Anterior cingulate cortex (tissue), 58 donors: ENCODE data around the gene PRPH.

Experiments
- DNase-seq, 58 donors: peaks; one replicate each; lab custom pipeline; 2025; lab: John Stamatoyannopoulos, UW

PRPH gene

DNA sequence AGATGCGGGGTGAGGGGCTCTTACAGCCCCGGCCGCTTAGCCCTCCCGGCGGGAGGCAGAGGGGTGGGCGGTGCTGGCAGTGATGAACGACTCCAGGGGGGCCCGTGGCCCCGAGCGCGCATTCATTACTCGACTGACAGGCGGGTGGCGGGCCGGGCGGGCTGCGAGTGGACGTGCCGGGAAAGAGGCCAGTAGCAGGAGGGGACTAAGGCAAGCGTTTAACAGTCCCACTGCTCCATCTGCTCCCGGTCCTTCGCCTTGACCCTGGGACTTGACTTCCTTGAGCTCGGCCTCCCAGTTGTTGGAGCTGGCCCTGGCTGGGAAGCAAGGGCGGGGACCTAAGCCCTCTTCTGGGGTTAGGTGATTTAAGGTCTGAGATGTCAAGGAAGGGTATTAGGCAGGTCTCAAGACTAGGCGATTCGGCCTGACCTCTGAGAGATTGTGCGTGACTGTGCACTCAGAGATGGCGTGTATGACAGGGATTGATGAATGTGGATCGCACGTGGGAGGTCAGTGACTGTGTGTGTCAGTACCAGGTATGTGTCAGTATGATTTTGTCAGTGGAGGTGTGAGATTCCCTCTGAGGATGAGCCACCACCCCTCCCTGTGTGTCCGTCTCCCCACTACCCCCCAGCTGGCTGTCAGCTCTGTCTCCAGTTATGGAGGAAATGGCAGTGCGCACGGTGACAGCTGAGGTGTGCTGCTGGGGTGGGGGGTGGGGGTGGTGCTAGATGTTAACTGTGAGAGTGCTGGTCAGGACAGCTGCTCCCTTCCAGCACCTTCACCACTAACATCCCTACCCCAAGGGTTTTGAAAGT is 48.2 kb downstream of the PRPH start:
- DNase-seq: peak in 3 of 58 donors; percentile 51 to 55 (median 54)

DNA sequence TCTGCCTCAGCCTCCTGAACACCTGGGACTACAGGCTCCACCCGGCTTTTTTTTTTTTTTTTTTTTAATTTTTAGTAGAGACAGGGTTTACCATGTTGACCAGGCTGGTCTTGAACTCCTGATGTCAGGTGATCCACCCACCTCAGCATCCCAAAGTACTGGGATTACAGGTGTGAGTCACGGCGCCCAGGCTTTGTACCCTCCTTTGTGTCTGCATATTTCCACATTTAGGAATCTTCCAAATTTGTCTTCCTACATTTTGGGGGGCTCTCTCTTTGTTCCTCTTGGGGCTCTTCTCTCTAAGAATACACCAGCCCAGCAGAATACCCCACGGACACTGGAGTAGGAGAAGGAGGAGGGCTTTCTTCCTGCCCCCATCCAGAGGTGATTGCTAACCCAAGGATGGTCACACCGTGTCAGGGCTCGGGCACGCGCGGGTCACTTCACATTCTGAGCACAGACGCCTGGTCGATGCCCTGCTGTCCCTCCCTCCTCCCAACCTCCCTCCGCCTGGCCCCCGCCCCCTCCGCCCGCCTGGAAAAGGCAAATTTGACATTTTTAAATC is 49.6 kb downstream of the PRPH start:
- no peak for DNase-seq

DNA sequence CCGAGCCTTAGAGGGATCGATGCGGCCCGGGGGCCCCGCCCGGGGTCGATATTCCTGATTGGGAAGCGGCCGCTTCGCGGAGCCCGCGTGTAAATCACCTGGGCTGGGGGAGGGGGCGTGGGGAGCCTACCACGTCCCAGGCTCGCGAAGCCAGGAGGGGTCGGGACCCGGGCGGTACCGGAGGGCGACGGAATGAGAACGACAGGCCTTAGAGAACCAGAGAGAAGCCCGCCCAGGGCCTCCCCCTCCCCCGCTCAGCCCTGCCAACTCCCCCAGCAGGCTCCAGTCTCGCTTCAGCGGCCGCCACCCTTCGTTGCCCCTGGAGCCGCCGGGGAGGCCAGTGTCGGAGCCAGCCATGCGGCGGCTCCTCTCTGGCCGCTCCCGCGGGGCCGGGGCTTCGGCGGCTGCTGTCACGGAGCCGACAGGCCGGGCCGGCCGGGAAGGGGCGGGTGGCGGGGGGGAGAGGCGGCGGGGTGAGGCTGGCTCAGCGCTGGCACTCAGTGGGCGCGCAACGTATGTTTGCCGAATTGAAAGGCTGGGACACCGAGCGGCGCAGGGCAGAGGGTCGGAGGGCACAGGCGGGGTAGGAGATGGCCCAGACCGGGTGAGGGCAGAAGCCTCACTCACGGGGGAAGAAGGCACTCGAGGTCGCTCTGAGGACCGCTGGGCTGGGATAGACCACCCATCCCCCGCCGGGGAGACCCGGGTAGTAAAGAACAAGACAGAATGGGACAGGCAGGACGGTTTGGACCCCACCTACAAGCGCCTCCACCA is 50.3 kb downstream of the PRPH start:
- DNase-seq: peak in 7 of 58 donors; percentile 7 to 43 (median 22)

DNA sequence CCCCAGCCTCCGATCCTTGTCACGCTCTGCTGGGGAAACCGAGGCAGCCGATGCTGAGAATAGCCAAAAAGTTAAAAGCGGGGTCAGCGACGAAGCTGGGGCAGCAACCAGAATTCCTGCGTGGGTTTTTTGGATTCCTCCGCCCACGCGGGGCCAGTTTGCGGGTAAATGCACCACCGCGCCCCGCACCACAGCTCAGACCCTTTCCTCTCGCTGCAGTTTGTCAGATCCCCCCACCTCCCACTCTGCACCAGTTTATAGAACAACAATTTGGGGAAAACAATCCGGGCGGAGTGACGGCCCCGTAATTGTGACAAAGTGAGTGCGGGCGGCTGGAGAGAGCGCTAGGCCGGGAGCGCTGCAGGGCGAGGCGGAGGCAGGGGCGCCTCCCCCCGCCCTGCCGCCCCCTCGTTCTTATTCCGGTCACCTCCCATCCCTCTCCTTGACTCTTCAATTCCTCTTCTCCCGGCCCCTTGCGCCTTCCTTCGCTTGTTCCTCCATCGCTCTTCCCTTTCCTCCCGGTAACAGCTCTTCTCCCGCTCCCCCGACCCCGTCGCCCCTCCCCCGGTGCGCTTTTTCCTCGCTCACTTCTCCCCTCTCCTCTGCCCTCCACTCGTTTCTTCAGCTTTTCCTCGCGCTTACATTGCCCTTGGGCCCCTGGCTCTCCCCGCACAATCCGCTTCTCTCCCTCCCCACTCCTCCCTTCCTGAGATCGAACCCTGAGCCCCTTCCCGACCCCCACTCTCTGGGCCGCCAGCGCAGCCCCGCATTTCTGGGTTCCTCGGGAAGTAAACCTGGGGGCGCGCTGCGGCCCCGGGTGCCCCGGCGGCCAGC is 51.1 kb downstream of the PRPH start:
- no peak for DNase-seq

DNA sequence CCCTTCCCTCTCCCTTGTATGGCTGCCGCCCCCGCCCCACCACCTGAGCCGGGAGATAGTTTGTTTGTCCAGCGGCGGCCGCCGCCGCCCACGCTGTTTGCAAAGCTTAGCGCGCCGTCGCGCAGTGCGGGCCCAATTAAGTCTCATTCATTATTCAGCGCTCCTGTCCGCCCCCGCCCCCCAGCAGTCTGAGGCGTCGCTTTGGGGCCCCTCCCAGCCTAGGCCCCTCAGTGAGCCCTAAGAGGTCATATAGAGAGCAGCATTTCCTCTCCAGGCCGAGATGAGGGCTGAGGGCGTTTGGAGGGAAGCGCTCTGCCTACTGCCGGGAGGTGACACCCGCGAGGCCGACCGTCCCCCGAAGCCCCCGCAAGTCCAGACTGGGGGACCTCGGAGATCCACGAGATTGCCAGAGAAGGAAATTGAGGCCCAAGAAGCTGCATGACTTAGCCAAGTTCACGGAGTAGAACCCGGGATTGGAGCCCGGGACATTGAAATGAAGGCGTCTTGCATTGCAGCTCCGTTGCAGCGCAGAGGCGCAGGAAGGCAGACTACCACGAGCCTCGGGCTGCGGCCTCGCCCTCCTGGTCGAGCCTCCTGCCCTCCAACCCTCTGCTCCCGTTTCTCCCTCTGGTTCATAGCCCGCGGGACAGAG is 51.8 kb downstream of the PRPH start, which contains the start of gene DNAJC22:
DNAJC22 (plus strand) TSS at position 230 of the 652 bp plus-strand sequence. CDS start 1,985 bp downstream, outside the sequence.
- DNase-seq: no peak

DNA sequence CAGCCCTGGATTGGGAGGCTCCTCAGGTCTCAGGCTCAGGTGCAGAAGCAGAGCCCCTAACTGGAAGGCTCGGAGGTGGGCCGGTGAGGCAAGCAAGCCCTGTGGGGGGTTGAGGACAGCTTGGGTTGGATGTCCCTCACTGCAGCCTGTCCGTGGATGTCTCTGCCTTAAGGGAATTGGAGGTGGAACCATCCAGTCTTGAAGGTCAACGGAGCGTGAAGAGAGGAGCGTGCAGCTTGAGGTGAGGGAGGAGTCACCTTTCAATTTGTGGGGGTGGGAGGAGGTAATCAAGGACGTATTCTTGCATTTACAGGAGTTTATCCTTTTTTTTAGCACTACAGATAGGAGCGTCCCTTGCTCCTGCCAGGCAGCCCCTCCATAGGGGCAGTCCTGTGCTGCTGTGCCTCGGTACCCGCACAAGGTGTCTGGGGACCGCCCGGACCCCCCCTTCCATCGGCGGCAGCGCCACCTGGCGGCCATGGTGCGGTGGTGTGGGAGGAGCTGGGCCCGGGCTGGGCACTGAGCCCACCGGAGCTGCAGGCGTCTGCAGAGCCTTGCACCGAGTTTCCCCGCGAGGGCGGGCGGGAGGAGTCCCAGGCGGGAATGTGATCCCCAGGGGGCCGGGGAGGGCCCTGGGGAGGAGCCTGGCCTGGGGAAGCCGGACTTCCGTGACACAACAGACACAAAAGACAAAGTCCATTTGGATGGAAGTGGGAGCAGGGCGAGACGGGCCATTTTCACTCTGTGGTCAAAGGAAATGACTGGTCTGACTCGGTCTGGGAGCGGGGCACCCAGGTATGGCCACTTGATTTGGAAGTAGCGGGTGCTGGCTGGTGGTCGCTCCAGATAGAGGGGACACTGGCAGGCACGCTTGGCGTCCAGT is 52.6 kb downstream of the PRPH start:
- peak in 55 of 58 donors; percentile 24 to 95 (median 78) for DNase-seq
